ENCODE data around the gene HDAC4. TPM values are rescaled to one million over a fixed set of nuclear protein-coding genes. Genes with fewer than 3 reads are reported as not detected.

Gene HDAC4
- total and polyA plus RNA-seq, 10 of the 15 experiments (the other 5 are each of a cell fraction or from before 2014, with no cell fraction given): 0.22 to 15.7 (median 4.8) TPM

DNA sequence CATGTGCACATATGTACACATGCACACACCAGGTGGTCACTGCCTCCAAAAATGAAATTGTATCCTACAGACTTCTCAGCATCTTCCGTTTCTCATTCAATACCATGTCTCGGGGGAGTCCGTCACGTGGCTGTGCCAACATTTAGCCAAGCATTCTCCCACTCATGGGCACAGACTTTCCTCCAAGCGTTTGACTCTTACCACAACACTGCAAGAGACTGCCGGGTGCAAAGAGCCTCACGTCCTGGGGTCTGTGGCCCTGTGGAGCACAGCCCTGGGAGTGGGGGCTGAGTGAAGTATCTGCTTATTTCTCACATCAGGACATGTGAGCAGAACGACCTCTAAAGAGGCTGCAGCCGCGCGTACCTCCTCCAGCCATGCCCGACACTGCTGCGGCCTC, 28.0 kb downstream of the HDAC4 start:
- RAD21 ChIA-PET (ENCODE audit: unreplicated experiment): no interaction called here
- DNase-seq (ENCODE audit: low read depth, low spot score) (no peak), FAIRE-seq (no peak), ATAC-seq (no peak)
- 87% methylated on average over 13 of the region's 13 CpGs for WGBS (ENCODE audit: insufficient coverage, insufficient replicate concordance, low lambda C conversion rate, missing lambda C conversion rate)
- H3K9ac ChIP-seq (ENCODE audit: control insufficient read depth, insufficient read depth, low read length): no peak overlapping the region
- TF ChIP-seq ZBTB33 (IDR thresholded peaks at IDR 0.05) (no peak), BMI1 (IDR thresholded peaks at IDR 0.05; ENCODE audit: borderline replicate concordance) (no peak), MXI1 (IDR thresholded peaks at IDR 0.05; ENCODE audit: low read depth, low read length) (no peak)
- no peaks in the 10 kb centered on the region for H3K27me3 ChIP-seq (replicated peaks in 1 of 2; ENCODE audit: control insufficient read depth in 2 of 2, insufficient read depth in 2 of 2, low read length in 1 of 2)
- POLR2A ChIA-PET: no interaction called here
- H3K27ac ChIP-seq (ENCODE audit: control insufficient read depth, insufficient read depth): no peak overlapping the region
- H3K79me2 ChIP-seq (ENCODE audit: control insufficient read depth, insufficient read depth, low read length): no peaks in the 10 kb centered on the region
- BruUV-seq (replicated peaks): no TSS peak
- SMC1A ChIA-PET (ENCODE audit: uncharacterized antibody, unreplicated experiment): no interaction called here
- intact Hi-C loops (cut with micrococcal nuclease; ENCODE audit: unreplicated experiment): no loop called here
- H4K20me1 ChIP-seq (ENCODE audit: control insufficient read depth, insufficient read depth): no peaks in the 10 kb centered on the region
- CTCF ChIA-PET: no interaction called here
- peaks cover 14% of the 10 kb centered on the region for H3K4me1 ChIP-seq (ENCODE audit: control insufficient read depth, insufficient read depth, low read length)
- H3K36me3 ChIP-seq (ENCODE audit: control insufficient read depth in 2 of 2, insufficient read depth in 2 of 2, low read length in 1 of 2): no peaks in the 10 kb centered on the region; a peak in 1 of 4 replicates
- H3K9me3 ChIP-seq (replicated peaks; ENCODE audit: control insufficient read depth, insufficient read depth, low read length): no peaks in the 10 kb centered on the region
- no peak overlapping the region for H2AFZ ChIP-seq (ENCODE audit: control insufficient read depth, low read depth, low read length)
- no peak overlapping the region for H3K4me3 ChIP-seq
- in situ Hi-C loops (cut with MboI): no loop called here
- H3K4me2 ChIP-seq (ENCODE audit: control insufficient read depth, insufficient read depth): no peak overlapping the region

DNA sequence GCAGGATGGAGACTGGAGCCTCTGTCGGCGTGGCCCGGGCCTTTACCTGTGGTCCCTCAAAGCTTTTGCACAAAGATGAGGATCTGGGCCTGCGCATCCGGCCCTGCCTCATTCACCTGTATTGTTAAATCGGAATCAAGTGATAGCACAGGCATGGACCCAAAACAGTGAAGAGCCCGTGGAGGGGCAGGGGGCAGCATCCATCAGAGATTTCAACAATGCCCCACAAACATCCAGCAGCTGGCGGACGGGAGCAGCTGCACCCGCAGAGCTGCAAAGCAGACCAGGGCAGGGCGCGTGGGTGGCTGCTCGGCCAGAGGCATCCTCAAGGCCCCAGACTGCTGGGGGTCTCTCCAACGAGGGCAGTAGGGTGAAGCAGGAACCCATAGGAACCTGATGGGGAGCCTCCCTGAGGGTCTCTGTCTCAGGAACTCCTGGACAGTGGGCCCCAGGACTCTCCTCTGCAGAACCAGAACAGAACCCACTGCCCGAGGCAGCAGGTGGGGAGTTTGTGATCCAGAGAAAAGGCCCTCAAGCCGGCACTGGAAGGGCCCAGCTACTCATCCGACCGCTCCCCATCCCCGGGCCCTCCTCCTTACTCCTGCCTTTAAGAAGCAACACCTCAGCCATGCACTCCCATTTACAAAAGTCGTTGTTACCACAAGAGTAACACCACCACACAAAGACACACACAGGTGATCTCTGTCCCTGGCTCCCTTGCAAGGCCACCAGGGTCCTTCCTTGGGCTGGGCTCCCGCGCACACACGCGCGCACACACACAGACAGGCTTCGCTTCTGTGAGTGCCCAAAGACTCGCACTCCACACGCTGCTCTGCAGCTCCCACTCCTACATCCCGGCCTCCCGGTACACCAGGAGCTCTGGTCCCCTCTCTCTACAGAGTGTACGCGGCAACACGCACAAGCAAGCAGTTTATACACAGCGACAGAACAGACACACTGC, 28.8 kb downstream of the HDAC4 start:
- BruUV-seq (replicated peaks): no TSS peak
- no peak for FAIRE-seq
- no peaks in the 10 kb centered on the region for H3K9me3 ChIP-seq (replicated peaks; ENCODE audit: control insufficient read depth, insufficient read depth, low read length)
- 97% methylated on average over 34 of the region's 34 CpGs for WGBS (ENCODE audit: insufficient coverage, insufficient replicate concordance, low lambda C conversion rate, missing lambda C conversion rate)
- H3K27ac ChIP-seq (ENCODE audit: control insufficient read depth, insufficient read depth): no peak overlapping the region
- ChIA-PET POLR2A (no interaction called here), SMC1A (ENCODE audit: uncharacterized antibody, unreplicated experiment) (interaction anchor here (4.0 kb wide), 1 partner anchor 9 kb away, joined by 27 read pairs; no protein-coding TSS in a partner anchor), RAD21 (ENCODE audit: unreplicated experiment) (no interaction called here), CTCF (no interaction called here)
- no peaks in the 10 kb centered on the region for H3K36me3 ChIP-seq (ENCODE audit: control insufficient read depth in 2 of 2, insufficient read depth in 2 of 2, low read length in 1 of 2)
- intact Hi-C loops (cut with micrococcal nuclease; ENCODE audit: unreplicated experiment): no loop called here
- no peaks in the 10 kb centered on the region for H3K27me3 ChIP-seq (replicated peaks in 1 of 2; ENCODE audit: control insufficient read depth in 2 of 2, insufficient read depth in 2 of 2, low read length in 1 of 2)
- H3K4me2 ChIP-seq (ENCODE audit: control insufficient read depth, insufficient read depth): no peak overlapping the region
- H3K79me2 ChIP-seq (ENCODE audit: control insufficient read depth, insufficient read depth, low read length): no peaks in the 10 kb centered on the region
- no peak for DNase-seq (ENCODE audit: low read depth, low spot score)
- in situ Hi-C loops (cut with MboI): no loop called here
- no peak for ATAC-seq
- H3K4me3 ChIP-seq: no peak overlapping the region
- H3K9ac ChIP-seq (ENCODE audit: control insufficient read depth, insufficient read depth, low read length): no peak overlapping the region
- H4K20me1 ChIP-seq (ENCODE audit: control insufficient read depth, insufficient read depth): no peaks in the 10 kb centered on the region
- H3K4me1 ChIP-seq (ENCODE audit: control insufficient read depth, insufficient read depth, low read length): peaks cover 14% of the 10 kb centered on the region
- no peak overlapping the region for H2AFZ ChIP-seq (ENCODE audit: control insufficient read depth, low read depth, low read length)
- TF ChIP-seq, protein P1, sequence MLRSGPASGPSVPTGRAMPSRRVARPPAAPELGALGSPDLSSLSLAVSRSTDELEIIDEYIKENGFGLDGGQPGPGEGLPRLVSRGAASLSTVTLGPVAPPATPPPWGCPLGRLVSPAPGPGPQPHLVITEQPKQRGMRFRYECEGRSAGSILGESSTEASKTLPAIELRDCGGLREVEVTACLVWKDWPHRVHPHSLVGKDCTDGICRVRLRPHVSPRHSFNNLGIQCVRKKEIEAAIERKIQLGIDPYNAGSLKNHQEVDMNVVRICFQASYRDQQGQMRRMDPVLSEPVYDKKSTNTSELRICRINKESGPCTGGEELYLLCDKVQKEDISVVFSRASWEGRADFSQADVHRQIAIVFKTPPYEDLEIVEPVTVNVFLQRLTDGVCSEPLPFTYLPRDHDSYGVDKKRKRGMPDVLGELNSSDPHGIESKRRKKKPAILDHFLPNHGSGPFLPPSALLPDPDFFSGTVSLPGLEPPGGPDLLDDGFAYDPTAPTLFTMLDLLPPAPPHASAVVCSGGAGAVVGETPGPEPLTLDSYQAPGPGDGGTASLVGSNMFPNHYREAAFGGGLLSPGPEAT (IDR thresholded peaks at IDR 0.05; ENCODE audit: low read depth): no peak
- TF ChIP-seq NFXL1 (IDR thresholded peaks at IDR 0.05; ENCODE audit: borderline replicate concordance) (no peak), WRNIP1 (IDR thresholded peaks at IDR 0.05; ENCODE audit: borderline replicate concordance, low read depth, low read length) (no peak), MEF2A (IDR thresholded peaks at IDR 0.05; ENCODE audit: insufficient read depth, low read depth, low read length) (no peak), POLR2A (IDR thresholded peaks at IDR 0.05; ENCODE audit: low read depth, low read length) (no peak), CREB1 (IDR thresholded peaks at IDR 0.05; ENCODE audit: low read depth) (no peak), ZSCAN29 (IDR thresholded peaks at IDR 0.05) (no peak)
- TF ChIP-seq, protein P2, sequence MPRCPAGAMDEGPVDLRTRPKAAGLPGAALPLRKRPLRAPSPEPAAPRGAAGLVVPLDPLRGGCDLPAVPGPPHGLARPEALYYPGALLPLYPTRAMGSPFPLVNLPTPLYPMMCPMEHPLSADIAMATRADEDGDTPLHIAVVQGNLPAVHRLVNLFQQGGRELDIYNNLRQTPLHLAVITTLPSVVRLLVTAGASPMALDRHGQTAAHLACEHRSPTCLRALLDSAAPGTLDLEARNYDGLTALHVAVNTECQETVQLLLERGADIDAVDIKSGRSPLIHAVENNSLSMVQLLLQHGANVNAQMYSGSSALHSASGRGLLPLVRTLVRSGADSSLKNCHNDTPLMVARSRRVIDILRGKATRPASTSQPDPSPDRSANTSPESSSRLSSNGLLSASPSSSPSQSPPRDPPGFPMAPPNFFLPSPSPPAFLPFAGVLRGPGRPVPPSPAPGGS (IDR thresholded peaks at IDR 0.05; ENCODE audit: borderline replicate concordance, insufficient read depth, low read depth, low read length, poor library complexity, severe bottlenecking): no peak

Measured in GM12878 (cell line).